Activated CD8-positive, alpha-beta memory T cell treated with anti-CD3 and anti-CD28 coated beads, Interleukin-2, amount 50 U/mL, for 1 hour (primary cell): ENCODE data around the gene ARHGAP6.

ENCODE experiments used
- DNase-seq: peaks from one replicate; pipeline ENCODE4 v3.0.0-alpha.2; 2020; ENCODE audit errors: extremely low read depth

ARHGAP6 gene

GRCh38 chrX:11351375-11352295 lies 314.1 kb downstream of the ARHGAP6 start:
- no peak for DNase-seq

GRCh38 chrX:11349661-11350337 lies 315.9 kb downstream of the ARHGAP6 start:
- DNase-seq, result no peak

- no peak for DNase-seq
Measured at GRCh38 chrX:11349020-11349419, 316.7 kb downstream of the ARHGAP6 start.

GRCh38 chrX:11347300-11347699 lies 318.4 kb downstream of the ARHGAP6 start:
- no peak for DNase-seq

GRCh38 chrX:11346121-11346682 lies 319.5 kb downstream of the ARHGAP6 start:
- no peak for DNase-seq

GRCh38 chrX:11342673-11343072 lies 323.0 kb downstream of the ARHGAP6 start:
- no peak for DNase-seq

GRCh38 chrX:11341274-11342201 lies 324.2 kb downstream of the ARHGAP6 start:
- no peak for DNase-seq

GRCh38 chrX:11337292-11338009 lies 328.3 kb downstream of the ARHGAP6 start:
- DNase-seq, result no peak

GRCh38 chrX:11336201-11336600 lies 329.5 kb downstream of the ARHGAP6 start:
- no peak for DNase-seq

- DNase-seq, result no peak
Measured at GRCh38 chrX:11334165-11334564, 331.6 kb downstream of the ARHGAP6 start.

- no peak for DNase-seq
Measured at GRCh38 chrX:11331788-11332187, 333.9 kb downstream of the ARHGAP6 start.

GRCh38 chrX:11329021-11329420 lies 336.7 kb downstream of the ARHGAP6 start:
- no peak for DNase-seq

- no peak for DNase-seq
Measured at GRCh38 chrX:11328134-11328533, 337.6 kb downstream of the ARHGAP6 start.

- no peak for DNase-seq
Measured at GRCh38 chrX:11321986-11322385, 343.7 kb downstream of the ARHGAP6 start.

GRCh38 chrX:11319806-11320520 lies 345.8 kb downstream of the ARHGAP6 start:
- DNase-seq, result no peak

- no peak for DNase-seq
Measured at GRCh38 chrX:11311706-11312105, 354.0 kb downstream of the ARHGAP6 start.

- DNase-seq, result no peak
Measured at GRCh38 chrX:11309220-11309619, 356.5 kb downstream of the ARHGAP6 start.

- no peak for DNase-seq
Measured at GRCh38 chrX:11305641-11306040, 360.1 kb downstream of the ARHGAP6 start.

- DNase-seq, result no peak
Measured at GRCh38 chrX:11304829-11305228, 360.9 kb downstream of the ARHGAP6 start.

- no peak for DNase-seq
Measured at GRCh38 chrX:11298600-11298999, 367.1 kb downstream of the ARHGAP6 start.
